Hindlimb muscle (tissue), 1 donor: ENCODE results near the gene TGM1. TPM values are rescaled to one million over a fixed set of nuclear protein-coding genes. Genes with fewer than 3 reads are reported as not detected.

Experiments used
- DNase-seq: peaks from one replicate; pipeline ENCODE4 v3.0.0-alpha.2; 2013
- polyA plus RNA-seq: library from polyadenylated mRNA; unstranded; fragments of 120-200 nt; gene quantifications from one replicate; pipeline ENCODE4 v1.2.1, GENCODE V29; 2013; ENCODE audit not compliant: insufficient read length

Gene TGM1
- polyA plus RNA-seq, 1 donor: 2.1 TPM

GRCh38 chr14:24292118-24292807 lies 29.3 kb upstream of the TGM1 start:
- no peak for DNase-seq

- no peak for DNase-seq
Measured at GRCh38 chr14:24291446-24292117, 28.6 kb upstream of the TGM1 start.

- DNase-seq: no peak
Measured at GRCh38 chr14:24290746-24291145, 27.8 kb upstream of the TGM1 start.

GRCh38 chr14:24289649-24290280 lies 26.8 kb upstream of the TGM1 start:
- no peak for DNase-seq

GRCh38 chr14:24286996-24287395 lies 24.0 kb upstream of the TGM1 start:
- DNase-seq: no peak

- no peak for DNase-seq
Measured at GRCh38 chr14:24285351-24285750, 22.4 kb upstream of the TGM1 start.

GRCh38 chr14:24284501-24285035 lies 21.6 kb upstream of the TGM1 start:
- DNase-seq: no peak

GRCh38 chr14:24283796-24284460 lies 21.0 kb upstream of the TGM1 start:
- no peak for DNase-seq

GRCh38 chr14:24282736-24283135 lies 19.8 kb upstream of the TGM1 start:
- no peak for DNase-seq

GRCh38 chr14:24281636-24282035 lies 18.7 kb upstream of the TGM1 start:
- no peak for DNase-seq

GRCh38 chr14:24280797-24281460 lies 18.0 kb upstream of the TGM1 start:
- no peak for DNase-seq

- DNase-seq: no peak
Measured at GRCh38 chr14:24279301-24280186, 16.6 kb upstream of the TGM1 start.

- DNase-seq: no peak
Measured at GRCh38 chr14:24278424-24278823, 15.4 kb upstream of the TGM1 start.

- no peak for DNase-seq
Measured at GRCh38 chr14:24277606-24278321, 14.8 kb upstream of the TGM1 start.

- DNase-seq: no peak
Measured at GRCh38 chr14:24277071-24277470, 14.1 kb upstream of the TGM1 start.

GRCh38 chr14:24274101-24274543 lies 11.1 kb upstream of the TGM1 start:
- DNase-seq: no peak

GRCh38 chr14:24273422-24273998 lies 10.5 kb upstream of the TGM1 start:
- no peak for DNase-seq

GRCh38 chr14:24272467-24272866 lies 9.5 kb upstream of the TGM1 start:
- no peak for DNase-seq

GRCh38 chr14:24271834-24272263 lies 8.9 kb upstream of the TGM1 start:
- no peak for DNase-seq

- DNase-seq: peak; percentile 89
Measured at GRCh38 chr14:24271134-24271833, 8.3 kb upstream of the TGM1 start, which contains the start of gene RABGGTA. Gene RABGGTA (minus strand): TSS chr14:24271597. CDS start chr14:24271115, 482 bp downstream.
